ENCODE measurements around the gene MYO1D. TPM values are rescaled to one million over a fixed set of nuclear protein-coding genes. Genes with fewer than 3 reads are reported as not detected.

Gene MYO1D
- total RNA-seq, 4 donors from 2014 or later, result 247 to 569 (median 444) TPM

GRCh38 chr17:32771396-32771795, 105.5 kb downstream of the MYO1D start:
- TF ChIP-seq CTCF (IDR thresholded peaks at IDR 0.05), result no peak
- TF ChIP-seq EP300 (IDR thresholded peaks at IDR 0.05; ENCODE audit: low read depth), result no peak
- no peak for TF ChIP-seq POLR2AphosphoS5 (IDR thresholded peaks at IDR 0.05)
- no peak for TF ChIP-seq POLR2A (IDR thresholded peaks at IDR 0.05)
- no peak for DNase-seq
- Histone ChIP-seq H3K9me3 (no peaks in the 10 kb centered on the region), H3K27me3 (no peaks in the 10 kb centered on the region), H3K36me3 (peaks cover 0 to 4% (median 0%) of the 10 kb centered on the region in 4 donors), H3K27ac (no peak overlapping the region), H3K4me1 (peaks cover 0 to 26% (median 11%) of the 10 kb centered on the region in 4 donors), H3K4me3 (no peak overlapping the region)
- intact Hi-C loops (cut with DNase I; ENCODE audit: low total_unique reads), result no loop called here
- in situ Hi-C loops (cut with MboI; ENCODE audit: low pct_ligation_motif_present in 1 of 4, low pct_unique_long_range_greater_than_20kb in 1 of 4, low sequenced_read_pairs in 3 of 4), result loop anchor here in 3 of 4 donors (25.0 kb wide), 3 partner anchors 109 to 309 kb away; partner anchors contain the start of gene CDK5R1 (in 1 of the 3)
- WGBS, 2 donors (ENCODE audit: low coverage in 1 of 2), result 64 to 73% methylated on average over 2 of the region's 2 CpGs

GRCh38 chr17:32769846-32770245, 107.1 kb downstream of the MYO1D start:
- intact Hi-C loops (cut with DNase I; ENCODE audit: low total_unique reads) (no loop called here), in situ Hi-C loops (cut with MboI; ENCODE audit: low pct_ligation_motif_present in 1 of 4, low pct_unique_long_range_greater_than_20kb in 1 of 4, low sequenced_read_pairs in 3 of 4) (loop anchor here (10.0 to 25.0 kb wide), 4 partner anchors 108 to 308 kb away; partner anchors contain the start of gene CDK5R1 (in 1 of the 4))
- no peak for TF ChIP-seq EP300 (IDR thresholded peaks at IDR 0.05; ENCODE audit: low read depth)
- peak in 1 of 5 experiments; percentile 8 for TF ChIP-seq CTCF (IDR thresholded peaks at IDR 0.05)
- Histone ChIP-seq H3K36me3 (peaks cover 0 to 4% (median 0%) of the 10 kb centered on the region in 4 donors), H3K4me1 (peaks cover 0 to 16% (median 6%) of the 10 kb centered on the region in 4 donors), H3K27ac (no peak overlapping the region), H3K4me3 (no peak overlapping the region), H3K9me3 (no peaks in the 10 kb centered on the region), H3K27me3 (no peaks in the 10 kb centered on the region)
- no peak for DNase-seq
- WGBS, 2 donors (ENCODE audit: low coverage in 1 of 2), result 48 to 61% methylated on average over 3 of the region's 3 CpGs

GRCh38 chr17:32763855-32764439, 113.0 kb downstream of the MYO1D start:
- no peaks in the 10 kb centered on the region for H3K9me3 ChIP-seq
- no peak for DNase-seq
- H3K27ac ChIP-seq, result no peak overlapping the region
- no peak for TF ChIP-seq POLR2A (IDR thresholded peaks at IDR 0.05)
- H3K4me1 ChIP-seq, result peaks cover 0 to 27% (median 5%) of the 10 kb centered on the region in 4 donors
- no peak overlapping the region for H3K4me3 ChIP-seq
- H3K27me3 ChIP-seq, result no peaks in the 10 kb centered on the region
- peaks cover 0 to 15% (median 0%) of the 10 kb centered on the region in 4 donors for H3K36me3 ChIP-seq
- in situ Hi-C loops (cut with MboI; ENCODE audit: low pct_ligation_motif_present in 1 of 4, low pct_unique_long_range_greater_than_20kb in 1 of 4, low sequenced_read_pairs in 3 of 4), result loop anchor here (10.0 to 25.0 kb wide), 4 partner anchors 102 to 302 kb away; partner anchors contain the start of gene CDK5R1 (in 1 of the 4)
- intact Hi-C loops (cut with DNase I; ENCODE audit: low total_unique reads), result no loop called here
- 46 to 52% methylated on average over 4 to 5 of the region's 5 CpGs for WGBS, 2 donors (ENCODE audit: low coverage in 1 of 2)

GRCh38 chr17:32759476-32759875, 117.4 kb downstream of the MYO1D start:
- intact Hi-C loops (cut with DNase I; ENCODE audit: low total_unique reads), result loop anchor here (10.0 kb wide), 1 partner anchor 275 kb away; the partner anchor contains the start of gene CDK5R1
- in situ Hi-C loops (cut with MboI; ENCODE audit: low pct_ligation_motif_present in 1 of 4, low pct_unique_long_range_greater_than_20kb in 1 of 4, low sequenced_read_pairs in 3 of 4), result loop anchor here (10.0 to 25.0 kb wide), 4 partner anchors 97 to 297 kb away; partner anchors contain the start of gene CDK5R1 (in 1 of the 4)
- no peak for TF ChIP-seq POLR2AphosphoS5 (IDR thresholded peaks at IDR 0.05)
- TF ChIP-seq EP300 (IDR thresholded peaks at IDR 0.05; ENCODE audit: low read depth), result no peak
- no peak for TF ChIP-seq POLR2A (IDR thresholded peaks at IDR 0.05)
- no peak for TF ChIP-seq CTCF (IDR thresholded peaks at IDR 0.05)

More at GRCh38 chr17:32759476-32759875, 117.4 kb downstream of the MYO1D start:
- Histone ChIP-seq H3K27me3 (no peaks in the 10 kb centered on the region), H3K4me3 (no peak overlapping the region), H3K4me1 (peaks cover 0 to 30% (median 5%) of the 10 kb centered on the region in 4 donors), H3K27ac (no peak overlapping the region), H3K9me3 (no peaks in the 10 kb centered on the region), H3K36me3 (peaks cover 0 to 12% (median 0%) of the 10 kb centered on the region in 4 donors)
- no peak for DNase-seq
